HepG2 (cell line): ENCODE results near the gene CHKA.

ENCODE experiments used
- CREB1 ChIP-seq, 2 experiments: fragments of 450-650 bp in 1 of 2; IDR thresholded peaks; 2 replicates each; pipeline ENCODE4 v1.6.1; 2016 to 2017; ENCODE audit warnings: control low read depth in 1 of 2, mild to moderate bottlenecking in 1 of 2, missing compliant biosample characterization in 1 of 2, missing genetic modification characterization in 1 of 2
- CTCF ChIP-seq: sonication (generic); formaldehyde crosslinking; IDR thresholded peaks from 2 replicates; pipeline ENCODE4 v1.5.0; 2020; ENCODE audit warnings: mild to moderate bottlenecking, missing genetic modification reagents, moderate library complexity
- FOXJ3 ChIP-seq: sonication (generic); formaldehyde crosslinking; IDR thresholded peaks from 2 replicates; pipeline ENCODE4 v1.4.0; 2020; ENCODE audit warnings: missing genetic modification reagents, mild to moderate bottlenecking, borderline replicate concordance
- MAX ChIP-seq: IDR thresholded peaks from 2 replicates; pipeline ENCODE4 v1.6.1; 2012; ENCODE audit warnings: inconsistent platforms
- POLR2A ChIP-seq, 2 experiments: IDR thresholded peaks; 2 replicates each; pipeline ENCODE4 v1.6.1; 2011; ENCODE audit warnings: low read depth in 2 of 2, low read length in 2 of 2, mild to moderate bottlenecking in 1 of 2, moderate library complexity in 1 of 2; ENCODE audit not compliant: insufficient read depth in 1 of 2
- ZNF605 ChIP-seq: sonication (generic); formaldehyde crosslinking; IDR thresholded peaks from 2 replicates; pipeline ENCODE4 v1.8.0; 2022; ENCODE audit warnings: mild to moderate bottlenecking, missing genetic modification reagents

- TF ChIP-seq MAX (peak; percentile 56; the same call in 1 of the 2 replicates), POLR2A (IDR thresholded peaks at IDR 0.05; ENCODE audit: insufficient read depth in 1 of 2, low read depth in 2 of 2, low read length in 2 of 2) (no peak; a peak in 2 of 4 replicates), CTCF (peak; percentile 23; the same call in 1 of the 2 replicates), FOXJ3 (CRISPR knock-in tag) (peak; percentile 48), CREB1 (IDR thresholded peaks at IDR 0.05) (no peak), CREB1 (CRISPR knock-in tag; IDR thresholded peaks at IDR 0.05) (no peak), ZNF605 (CRISPR knock-in tag) (peak; percentile 75; the same call in 1 of the 2 replicates)
Measured at GRCh38 chr11:68016904-68017817, 104.0 kb downstream of the CHKA start.
